ENCODE results near the gene EHD4.
A peak's percentile ranks its signal among the peaks of the same experiment; 100 is the strongest.

Gene EHD4

GRCh38 chr15:41972253-41973242 lies at the start of gene EHD4:
Gene EHD4, minus strand, starts transcription at chr15:41972557. Its CDS starts 63 bp downstream, at chr15:41972494.
- Histone ChIP-seq H3K4me2 (ENCODE audit: low read length) (peak within 1 kb of the TSS; percentile 89), H3K27me3 (ENCODE audit: control insufficient read depth, insufficient read depth, low read length) (no peaks in the 10 kb centered on the region), H3K4me3 (ENCODE audit: low read depth, low read length) (peak within 1 kb of the TSS; percentile 87), H2AFZ (peak within 1 kb of the TSS; percentile 91), H3K9ac (no peak within 1 kb of the TSS), H3K9me3 (ENCODE audit: control insufficient read depth, low read length) (no peaks in the 10 kb centered on the region), H3K27ac (peak within 1 kb of the TSS; percentile 84), H3K79me2 (no peaks in the 10 kb centered on the region), H3K36me3 (ENCODE audit: control insufficient read depth, insufficient read depth, low read length) (no peaks in the 10 kb centered on the region), H3K4me1 (no peaks in the 10 kb centered on the region)
- peak; percentile 46 for TF ChIP-seq CTCF (IDR thresholded peaks at IDR 0.05)

DNA sequence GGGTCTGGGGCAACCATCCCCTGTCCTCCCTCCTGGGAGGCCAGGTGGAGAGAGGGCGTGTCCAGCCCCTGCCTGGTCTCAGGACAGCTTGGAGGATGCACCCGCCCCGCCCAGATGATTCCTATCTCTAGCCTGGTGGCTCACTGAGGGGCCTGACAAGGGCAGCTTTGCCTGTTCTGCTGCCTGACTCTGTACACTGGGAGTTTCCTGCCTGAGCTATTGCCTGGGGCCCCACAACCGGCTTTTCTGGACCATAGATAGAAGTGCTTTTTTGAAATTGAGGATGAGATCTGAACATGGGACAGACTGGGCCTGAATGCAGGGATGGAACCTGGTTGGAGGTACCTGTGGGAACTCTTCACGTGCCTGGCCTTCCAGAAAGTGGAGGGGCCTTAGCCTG lies 49.2 kb upstream of the EHD4 start:
- no peak overlapping the region for H2AFZ ChIP-seq
- no peaks in the 10 kb centered on the region for H3K27me3 ChIP-seq (ENCODE audit: control insufficient read depth, insufficient read depth, low read length)
- peaks cover 3% of the 10 kb centered on the region for H3K4me1 ChIP-seq
- H3K36me3 ChIP-seq (ENCODE audit: control insufficient read depth, insufficient read depth, low read length): no peaks in the 10 kb centered on the region
- no peak for TF ChIP-seq CTCF (IDR thresholded peaks at IDR 0.05)
- no peak overlapping the region for H3K9ac ChIP-seq
- H3K9me3 ChIP-seq (ENCODE audit: control insufficient read depth, low read length): no peaks in the 10 kb centered on the region
- H3K27ac ChIP-seq: no peak overlapping the region
- H3K79me2 ChIP-seq: no peaks in the 10 kb centered on the region
- H3K4me3 ChIP-seq (ENCODE audit: low read depth, low read length): no peak overlapping the region
- H3K4me2 ChIP-seq (ENCODE audit: low read length): no peak overlapping the region

DNA sequence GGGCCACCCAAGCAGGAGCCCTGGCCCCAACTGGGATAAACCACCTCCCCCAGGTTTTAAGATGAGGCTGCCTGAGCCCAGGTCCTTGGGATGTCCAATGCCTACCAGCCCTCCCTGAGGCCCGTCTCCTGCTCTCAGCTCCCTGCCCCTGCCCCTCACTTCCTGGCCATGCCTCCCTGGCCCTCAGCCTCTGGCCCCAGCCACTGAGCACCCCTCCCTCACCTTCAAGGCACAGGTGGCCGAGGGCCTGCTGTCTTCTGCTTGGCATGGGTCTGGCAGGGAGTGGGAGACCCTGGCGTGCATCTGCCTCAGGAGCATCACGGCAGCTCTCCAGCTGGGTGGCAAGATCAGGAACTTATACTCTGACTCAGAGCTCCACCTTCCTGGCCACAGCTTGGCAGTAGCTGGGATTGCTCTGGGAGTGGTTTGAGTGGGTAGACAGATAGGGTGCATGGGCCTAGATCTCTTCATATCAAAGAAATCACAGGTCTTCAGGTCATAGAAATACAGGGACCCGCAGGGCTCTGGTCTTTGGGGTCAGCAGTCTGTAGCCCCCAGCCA lies 48.4 kb upstream of the EHD4 start, which contains the start of gene PLA2G4E:
Gene PLA2G4E (minus strand): TSS at position 330 of the 561 bp plus-strand sequence. CDS start 12 bp downstream, at position 318.
- no peak within 1 kb of the TSS for H3K9ac ChIP-seq
- no peak within 1 kb of the TSS for H3K4me2 ChIP-seq (ENCODE audit: low read length)
- no peak within 1 kb of the TSS for H3K4me3 ChIP-seq (ENCODE audit: low read depth, low read length)
- peaks cover 3% of the 10 kb centered on the region for H3K4me1 ChIP-seq
- no peak within 1 kb of the TSS for H3K27ac ChIP-seq
- no peaks in the 10 kb centered on the region for H3K79me2 ChIP-seq
- H3K9me3 ChIP-seq (ENCODE audit: control insufficient read depth, low read length): no peaks in the 10 kb centered on the region
- H2AFZ ChIP-seq: no peak within 1 kb of the TSS
- no peaks in the 10 kb centered on the region for H3K36me3 ChIP-seq (ENCODE audit: control insufficient read depth, insufficient read depth, low read length)
- no peak for TF ChIP-seq CTCF (IDR thresholded peaks at IDR 0.05)
- no peaks in the 10 kb centered on the region for H3K27me3 ChIP-seq (ENCODE audit: control insufficient read depth, insufficient read depth, low read length)

DNA sequence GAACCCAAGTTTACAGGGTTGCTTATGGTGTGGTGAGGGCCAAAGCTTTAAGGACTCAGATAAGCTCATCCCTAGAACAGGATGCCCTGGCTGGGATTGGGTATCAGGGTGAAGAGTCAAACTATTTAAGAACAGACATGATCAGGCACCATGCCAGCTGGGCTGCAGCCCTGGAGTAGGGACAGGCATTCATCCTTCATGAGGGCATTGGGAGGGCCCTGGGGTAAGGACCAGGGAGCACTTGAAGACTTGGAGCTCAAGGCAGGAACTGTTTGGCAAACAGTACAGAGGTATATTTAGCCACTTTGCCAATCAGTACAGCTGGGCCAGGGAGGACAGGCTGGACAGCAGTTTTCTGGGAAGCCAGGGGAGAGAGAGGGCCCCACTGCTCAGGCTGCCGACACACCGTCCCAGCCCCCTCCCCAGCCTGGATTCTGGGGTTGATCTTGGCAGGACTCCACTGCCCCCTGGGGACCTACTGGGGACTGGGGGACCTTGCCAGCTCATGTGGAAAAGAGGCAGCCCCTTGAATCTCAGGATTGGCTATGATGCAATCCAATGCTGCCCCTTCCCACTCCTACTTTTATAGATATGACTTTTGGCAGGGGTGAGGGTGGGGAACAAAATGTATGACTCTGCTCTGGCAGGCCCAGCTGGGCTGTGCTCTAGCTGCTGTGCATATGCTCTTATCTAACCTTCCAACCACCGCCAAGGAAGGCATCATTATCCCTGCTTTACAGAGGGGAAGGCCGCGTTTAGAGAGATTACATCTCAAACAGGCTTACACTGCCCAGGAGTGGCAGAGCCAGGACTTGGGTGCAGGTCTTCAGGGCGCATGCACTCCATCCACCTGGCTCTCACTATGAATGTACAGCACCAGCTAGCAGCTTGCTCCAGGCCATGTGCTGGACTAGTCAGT lies 46.2 kb upstream of the EHD4 start:
- H3K36me3 ChIP-seq (ENCODE audit: control insufficient read depth, insufficient read depth, low read length): no peaks in the 10 kb centered on the region
- TF ChIP-seq CTCF (IDR thresholded peaks at IDR 0.05): no peak
- no peaks in the 10 kb centered on the region for H3K27me3 ChIP-seq (ENCODE audit: control insufficient read depth, insufficient read depth, low read length)
- H3K79me2 ChIP-seq: no peaks in the 10 kb centered on the region
- H3K4me2 ChIP-seq (ENCODE audit: low read length): no peak overlapping the region
- no peak overlapping the region for H2AFZ ChIP-seq
- no peaks in the 10 kb centered on the region for H3K9me3 ChIP-seq (ENCODE audit: control insufficient read depth, low read length)
- no peak overlapping the region for H3K27ac ChIP-seq
- no peak overlapping the region for H3K9ac ChIP-seq
- no peak overlapping the region for H3K4me3 ChIP-seq (ENCODE audit: low read depth, low read length)
- no peaks in the 10 kb centered on the region for H3K4me1 ChIP-seq
